Ovary (tissue), 9 donors: Measurements from ENCODE around the gene GAP43. TPM values are rescaled to one million over a fixed set of nuclear protein-coding genes. Genes with fewer than 3 reads are reported as not detected.

ENCODE experiments used
- DNase-seq, 5 donors: peaks; one replicate each; pipeline ENCODE4 v3.0.0-alpha.2; 2019 to 2020
- H3K27ac ChIP-seq, 2 donors: fragments of 200-600 bp; one replicate each; pipeline versions ENCODE4 v1.5.1 to v1.8.0; 2019 to 2022
- H3K27me3 ChIP-seq: fragments of 200-600 bp; one replicate; pipeline ENCODE4 v1.8.0; 2022
- H3K36me3 ChIP-seq: fragments of 200-600 bp; sonication (generic); one replicate; pipeline ENCODE4 v1.5.1; 2019
- H3K4me1 ChIP-seq: one replicate; pipeline ENCODE4 v1.8.1; 2013; ENCODE audit warnings: mild to moderate bottlenecking, moderate library complexity; ENCODE audit not compliant: insufficient read depth
- H3K4me3 ChIP-seq: fragments of 200-600 bp; sonication (generic); one replicate; pipeline ENCODE4 v1.5.1; 2017
- H3K9me3 ChIP-seq, 2 donors: fragments of 200-600 bp in 1 of 2; sonication (generic) in 1 of 2; one replicate each; pipeline versions ENCODE4 v1.5.1 to v1.8.1; 2013 to 2019; ENCODE audit warnings: mild to moderate bottlenecking in 1 of 2, moderate library complexity in 1 of 2
- CTCF ChIP-seq, 3 donors: fragments of 450-650 bp in 2 of 3; fragments of 200-600 bp in 1 of 3; IDR thresholded peaks; one replicate each; pipeline versions ENCODE4 v1.5.1 to v1.8.0; 2016 to 2022; ENCODE audit warnings: antibody characterized with exemption in 3 of 3, mild to moderate bottlenecking in 1 of 3
- EP300 ChIP-seq: sonication (generic); formaldehyde crosslinking; IDR thresholded peaks from one replicate; pipeline ENCODE4 v1.6.1; 2017; ENCODE audit warnings: antibody characterized with exemption
- POLR2A ChIP-seq: fragments of 450-650 bp; IDR thresholded peaks from one replicate; pipeline ENCODE4 v1.6.1; 2017; ENCODE audit warnings: antibody characterized with exemption, mild to moderate bottlenecking, moderate library complexity
- WGBS, 3 donors: extraction: QIAGEN DNeasy Blood & Tissue Kit in 1 of 3; methylation state at CpG; one replicate each; pipeline versions ENCODE4 v1.1.5 to v1.1.7; 2013 to 2017; 5-methylcytosine and 5-hydroxymethylcytosine counted together
- intact Hi-C, 4 donors: fragments of 100-400 bp; cut with DNase I; formaldehyde crosslinking; loops; one replicate each; pipeline versions ENCODE4 v1.11.0 to v1.15.1; 2022 to 2023
- polyA plus RNA-seq, 2 donors: library from polyadenylated mRNA; stranded (reverse); fragments of 200-250 nt in 1 of 2; fragments of 350-450 nt in 1 of 2; fragmentation: Illumina TruSeq in 1 of 2; extraction: RNeasy Lipid Tissue Mini Kit (QIAGEN cat#74804) in 1 of 2; gene quantifications; one replicate each; pipeline ENCODE4 v1.2.3, GENCODE V29; 2013 to 2014
- total RNA-seq, 7 donors: library from RNA; depleted of rRNA in 2 of 7; stranded (reverse); fragments of >200 nt in 2 of 7; fragmentation: NEBNext Ultra II Directional in 3 of 7; extraction: Animal tissue kit (Norgen Biotek cat#: 25700) in 3 of 7; gene quantifications; one replicate each; pipeline versions ENCODE4 v1.1.0 to v1.2.4, GENCODE V29; 2016 to 2023
- donor health status: DM: no; HTN: no; CAD: no; lungs with moderate emphysema.
- donor health status: DM: no; HTN: no; CAD: no.
- donor health status: Bipolar disorder and iron deficiency.
- donor health status: DM: yes; HTN: yes; CAD: no.
- donor health status: DM: no; HTN: no; CAD: no.
- donor health status: DM: yes; HTN: yes; CAD: no.

Gene GAP43
- total and polyA plus RNA-seq, 9 donors, result 0.21 to 0.75 (median 0.29) TPM; not detected in 5

DNA sequence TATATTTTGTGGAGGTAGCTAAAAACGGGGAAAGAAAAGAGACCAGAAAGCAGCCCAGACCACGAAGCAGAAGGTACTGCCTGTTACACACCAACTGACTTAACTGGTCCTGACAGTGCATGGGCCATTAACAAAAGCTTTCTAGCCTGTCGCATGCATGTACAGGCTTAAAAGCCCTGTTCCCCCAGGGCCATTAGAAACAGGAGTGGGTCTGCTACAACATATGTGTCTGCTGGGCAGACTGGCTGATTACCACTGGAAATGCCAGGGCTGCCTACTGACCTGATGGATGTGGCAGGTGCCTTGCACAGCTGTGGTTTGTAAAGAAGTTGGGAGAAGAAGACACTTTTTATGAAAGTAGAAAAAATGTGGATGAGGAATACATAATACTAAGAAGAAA is 137.4 kb downstream of the GAP43 start:
- no peak for DNase-seq
- no peak for TF ChIP-seq EP300
- Histone ChIP-seq H3K27ac (no peak overlapping the region), H3K27me3 (no peaks in the 10 kb centered on the region), H3K4me3 (no peak overlapping the region), H3K36me3 (no peaks in the 10 kb centered on the region), H3K4me1 (no peaks in the 10 kb centered on the region), H3K9me3 (no peaks in the 10 kb centered on the region)
- 88 to 93% (median 92%) methylated on average over 3 of the region's 3 CpGs for WGBS, 3 donors
- intact Hi-C loops, result no loop called here

GRCh38 chr3:115761927-115762305 is 138.6 kb downstream of the GAP43 start:
- TF ChIP-seq POLR2A (no peak), CTCF (IDR thresholded peaks at IDR 0.05) (no peak), EP300 (no peak)
- Histone ChIP-seq H3K27ac (no peak overlapping the region), H3K4me1 (peaks cover 2% of the 10 kb centered on the region), H3K9me3 (no peaks in the 10 kb centered on the region), H3K36me3 (no peaks in the 10 kb centered on the region), H3K4me3 (no peak overlapping the region), H3K27me3 (no peaks in the 10 kb centered on the region)
- intact Hi-C loops, result no loop called here
- no peak for DNase-seq

GRCh38 chr3:115766587-115767482 is 143.5 kb downstream of the GAP43 start:
- H3K4me1 ChIP-seq, result peaks cover 4% of the 10 kb centered on the region
- H3K27me3 ChIP-seq, result no peaks in the 10 kb centered on the region
- intact Hi-C loops, result no loop called here
- H3K36me3 ChIP-seq, result no peaks in the 10 kb centered on the region
- no peak for DNase-seq
- peak overlapping the region in 1 of 2 donors; percentile 67 for H3K27ac ChIP-seq
- no peak overlapping the region for H3K4me3 ChIP-seq
- WGBS, 3 donors, result 40 to 43% (median 41%) methylated on average over 6 of the region's 6 CpGs
- no peak for TF ChIP-seq POLR2A
- TF ChIP-seq EP300, result no peak
- TF ChIP-seq CTCF (IDR thresholded peaks at IDR 0.05), result no peak
- no peaks in the 10 kb centered on the region for H3K9me3 ChIP-seq

GRCh38 chr3:115768661-115769060 is 145.4 kb downstream of the GAP43 start:
- Histone ChIP-seq H3K4me3 (no peak overlapping the region), H3K36me3 (no peaks in the 10 kb centered on the region), H3K27me3 (no peaks in the 10 kb centered on the region), H3K4me1 (peaks cover 4% of the 10 kb centered on the region), H3K27ac (peak overlapping the region in 1 of 2 donors; percentile 27), H3K9me3 (no peaks in the 10 kb centered on the region)
- DNase-seq, result no peak
- intact Hi-C loops, result no loop called here
- TF ChIP-seq EP300 (no peak), CTCF (IDR thresholded peaks at IDR 0.05) (no peak), POLR2A (no peak)
- 56 to 70% (median 64%) methylated on average over 3 of the region's 3 CpGs for WGBS, 3 donors
